GM23338 (cell line): ENCODE results near the gene LCP2. TPM values are rescaled to one million over a fixed set of nuclear protein-coding genes. Genes with fewer than 3 reads are reported as not detected.
A peak's percentile ranks its signal among the peaks of the same experiment; 100 is the strongest.

Experiments
- ATAC-seq: fragments of 200-7000 bp; cut with Tn5 transposase; 3 replicates; pipeline ENCODE4 v1.9.1; 2020
- DNase-seq: peaks from one replicate; pipeline ENCODE4 v3.0.0-alpha.2; 2015; ENCODE audit warnings: low spot score
- H2AFZ ChIP-seq: fragments of 200-600 bp; sonication (generic); 2 replicates; pipeline ENCODE4 v1.8.0; 2016; ENCODE audit warnings: antibody characterized with exemption, mild to moderate bottlenecking, moderate library complexity
- H3F3A ChIP-seq: fragments of 200-600 bp; sonication (generic); replicated peaks from 2 replicates; pipeline ENCODE4 v1.8.0; 2017; ENCODE audit warnings: antibody characterized with exemption, mixed run types, low read depth
- H3K27ac ChIP-seq: fragments of 200-600 bp; sonication (generic); 2 replicates; pipeline ENCODE4 v1.6.1; 2016; ENCODE audit warnings: low read depth
- H3K27me3 ChIP-seq: fragments of 200-600 bp; sonication (generic); 2 replicates; pipeline ENCODE4 v1.8.0; 2016; ENCODE audit warnings: mild to moderate bottlenecking, mixed run types, moderate library complexity; ENCODE audit not compliant: insufficient read depth
- H3K36me3 ChIP-seq: fragments of 200-600 bp; sonication (generic); 2 replicates; pipeline ENCODE4 v1.8.0; 2016; ENCODE audit warnings: mild to moderate bottlenecking; ENCODE audit not compliant: insufficient read depth
- H3K4me1 ChIP-seq: fragments of 200-600 bp; sonication (generic); 2 replicates; pipeline ENCODE4 v1.8.0; 2016; ENCODE audit warnings: mild to moderate bottlenecking, moderate library complexity; ENCODE audit not compliant: insufficient read depth
- H3K4me2 ChIP-seq: fragments of 200-600 bp; sonication (generic); 2 replicates; pipeline ENCODE4 v1.7.1; 2017; ENCODE audit warnings: mixed run types
- H3K4me3 ChIP-seq: fragments of 200-600 bp; sonication (generic); 2 replicates; pipeline ENCODE4 v1.6.1; 2016; ENCODE audit warnings: mixed run types
- H3K79me2 ChIP-seq: fragments of 200-600 bp; sonication (generic); replicated peaks from 2 replicates; pipeline ENCODE4 v1.8.0; 2017; ENCODE audit warnings: mild to moderate bottlenecking; ENCODE audit not compliant: insufficient read depth
- H3K9me2 ChIP-seq: fragments of 200-600 bp; sonication (generic); 2 replicates; pipeline ENCODE4 v1.8.0; 2017; ENCODE audit not compliant: insufficient read depth
- H4K20me1 ChIP-seq: fragments of 200-600 bp; sonication (generic); replicated peaks from 2 replicates; pipeline ENCODE4 v1.8.0; 2017; ENCODE audit warnings: mild to moderate bottlenecking; ENCODE audit not compliant: insufficient read depth
- H3K27ac Mint-ChIP-seq: 2 replicates; pipeline ENCODE4 v1.8.0; 2020; ENCODE audit warnings: inconsistent platforms, mild to moderate bottlenecking, moderate library complexity, mixed read lengths
- H3K27me3 Mint-ChIP-seq: 3 replicates; pipeline ENCODE4 v1.8.0; 2022; ENCODE audit warnings: low read depth, mild to moderate bottlenecking, moderate library complexity, mixed read lengths, inconsistent platforms; ENCODE audit not compliant: insufficient read depth, poor library complexity
- H3K36me3 Mint-ChIP-seq: 3 replicates; pipeline ENCODE4 v1.8.0; 2021; ENCODE audit warnings: low read depth, mild to moderate bottlenecking, inconsistent platforms, moderate library complexity, mixed read lengths
- H3K4me1 Mint-ChIP-seq: 3 replicates; pipeline ENCODE4 v1.8.0; 2020; ENCODE audit warnings: mild to moderate bottlenecking, inconsistent platforms, mixed read lengths
- H3K4me3 Mint-ChIP-seq: 3 replicates; pipeline ENCODE4 v1.8.0; 2021; ENCODE audit warnings: moderate library complexity, mild to moderate bottlenecking, inconsistent platforms, mixed read lengths
- H3K9me3 Mint-ChIP-seq: 3 replicates; pipeline ENCODE4 v1.8.0; 2020; ENCODE audit warnings: moderate library complexity, mild to moderate bottlenecking, inconsistent platforms, mixed read lengths
- CTCF ChIP-seq, 2 experiments: fragments of 200-600 bp in 1 of 2; sonication (generic) in 1 of 2; conservative IDR thresholded peaks; 2 replicates each; pipeline versions ENCODE4 v1.5.1 to v1.6.1; 2016 to 2017; ENCODE audit warnings: antibody characterized with exemption in 2 of 2, low read depth in 2 of 2, mild to moderate bottlenecking in 2 of 2, moderate library complexity in 1 of 2
- NANOG ChIP-seq: IDR thresholded peaks from 2 replicates; pipeline ENCODE4 v1.6.1; 2016; ENCODE audit warnings: antibody characterized with exemption, borderline replicate concordance
- POLR2AphosphoS5 ChIP-seq: IDR thresholded peaks from 2 replicates; pipeline ENCODE4 v1.6.1; 2016; ENCODE audit warnings: antibody characterized with exemption, low read depth
- ZNF114 ChIP-seq: fragments of 250-450 bp; sonication (Bioruptor Pico); IDR thresholded peaks from 2 replicates; pipeline ENCODE4 v1.5.0; 2020; ENCODE audit warnings: mild to moderate bottlenecking, moderate library complexity
- polyA plus RNA-seq: library from polyadenylated mRNA; unstranded; fragments of >200 nt; fragmentation: Nextera tagmentation; extraction: Ambion mirVana; gene quantifications from 2 replicates; pipeline ENCODE4 v1.2.1, GENCODE V29; 2016
- total RNA-seq: library from RNA; depleted of rRNA; stranded (reverse); fragments of >200 nt; shearing (Covaris generic); gene quantifications from 2 replicates; pipeline ENCODE4 v1.2.3, GENCODE V29; 2014
- TF ChIP-seq, protein P1 (sequence below): IDR thresholded peaks from one replicate; pipeline ENCODE4 v1.6.1; 2018; ENCODE audit warnings: antibody characterized with exemption; ENCODE audit not compliant: unreplicated experiment

Gene LCP2
- total and polyA plus RNA-seq, 2 experiments from 2014 or later = 0.26 to 0.38 TPM

DNA sequence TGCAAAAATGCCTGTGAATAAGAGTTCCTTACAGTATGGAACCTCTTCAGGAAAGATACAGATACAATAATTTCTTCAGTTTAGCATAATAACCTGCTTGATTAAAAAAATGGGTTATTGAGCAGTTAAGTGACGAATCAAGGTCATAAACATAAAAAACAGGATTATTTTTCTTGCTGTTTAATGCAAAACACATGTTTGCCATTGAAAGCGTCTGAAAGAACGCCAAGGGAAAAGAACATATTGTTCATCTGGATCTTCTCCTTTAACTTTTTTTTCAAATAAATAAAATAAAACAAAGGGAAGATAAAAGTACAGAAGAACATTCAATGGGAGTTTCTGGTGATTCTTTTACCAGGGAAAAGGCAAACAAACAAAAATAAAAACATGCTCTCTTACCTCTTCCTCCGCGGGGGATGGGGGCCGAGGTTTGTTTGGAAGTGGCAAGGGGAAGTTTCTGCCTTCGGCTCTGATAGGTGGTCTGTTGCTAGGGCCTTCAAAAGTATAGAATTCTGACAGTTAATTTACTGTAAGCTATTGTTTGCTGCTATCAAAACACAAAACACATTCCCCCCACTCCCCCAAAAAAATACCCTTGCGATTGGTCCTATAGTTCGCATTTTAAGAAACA lies 44.7 kb downstream of the LCP2 start:
- H3K4me1 Mint-ChIP-seq = peaks cover 70% of the 10 kb centered on the region
- no peak for TF ChIP-seq POLR2AphosphoS5
- no peak for TF ChIP-seq ZNF114
- no peaks in the 10 kb centered on the region for H3K36me3 Mint-ChIP-seq
- peaks cover 5% of the 10 kb centered on the region for H3K27me3 Mint-ChIP-seq
- Histone ChIP-seq H3K4me2 (peak overlapping the region; percentile 63), H3K36me3 (no peaks in the 10 kb centered on the region), H2AFZ (no peak overlapping the region), H3K4me3 (peak overlapping the region; percentile 28), H3F3A (no peaks in the 10 kb centered on the region), H4K20me1 (no peaks in the 10 kb centered on the region), H3K79me2 (no peaks in the 10 kb centered on the region), H3K27ac (peak overlapping the region; percentile 67), H3K4me1 (peaks cover 54% of the 10 kb centered on the region), H3K9me2 (peaks cover 2% of the 10 kb centered on the region; the same call in 1 of the 2 replicates), H3K27me3 (no peaks in the 10 kb centered on the region)
- H3K4me3 Mint-ChIP-seq = peak overlapping the region; percentile 24; the same call in 1 of the 3 replicates
- H3K27ac Mint-ChIP-seq = peak overlapping the region; percentile 9; the same call in 1 of the 2 replicates
- H3K9me3 Mint-ChIP-seq = no peaks in the 10 kb centered on the region
- peak; percentile 36 for DNase-seq
- peak; percentile 44; the same call in 2 of the 3 replicates for ATAC-seq

DNA sequence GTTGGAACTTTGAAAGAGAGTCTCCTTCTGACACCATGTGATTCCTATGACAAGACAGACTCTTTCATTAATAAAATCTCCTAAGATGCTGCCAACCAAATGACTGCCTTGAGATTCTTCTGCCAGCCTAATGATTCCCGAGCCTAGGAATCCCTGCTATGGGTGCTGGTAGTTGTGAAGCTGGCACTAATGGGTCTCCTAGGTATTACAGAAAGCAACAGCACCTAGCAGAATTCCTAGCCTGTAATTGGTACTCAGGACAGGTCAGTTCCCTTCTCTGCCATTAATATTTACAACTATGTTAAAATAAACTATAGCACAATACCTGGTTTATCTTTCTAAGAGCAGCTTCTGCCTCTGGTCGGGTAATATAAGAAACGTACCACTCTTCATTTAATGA lies 45.5 kb downstream of the LCP2 start:
- peak overlapping the region; percentile 42; the same call in 1 of the 2 replicates for H3K27ac Mint-ChIP-seq
- H3F3A ChIP-seq = no peaks in the 10 kb centered on the region
- no peaks in the 10 kb centered on the region for H3K9me3 Mint-ChIP-seq
- H3K4me2 ChIP-seq = peak overlapping the region; percentile 63
- peak overlapping the region; percentile 28; the same call in 1 of the 2 replicates for H3K4me3 ChIP-seq
- H4K20me1 ChIP-seq = no peaks in the 10 kb centered on the region
- no peaks in the 10 kb centered on the region for H3K79me2 ChIP-seq
- TF ChIP-seq NANOG (no peak), ZNF114 (no peak)
- peaks cover 65% of the 10 kb centered on the region for H3K4me1 Mint-ChIP-seq
- H3K27me3 Mint-ChIP-seq = peaks cover 2% of the 10 kb centered on the region
- no peaks in the 10 kb centered on the region for H3K36me3 Mint-ChIP-seq
- H3K4me3 Mint-ChIP-seq = 0 out of 3 replicates have a peak overlapping the region, but pooled peaks have one; percentile 19
- H3K27ac ChIP-seq = peak overlapping the region; percentile 67; the same call in 1 of the 2 replicates
- DNase-seq = no peak
- H2AFZ ChIP-seq = no peak overlapping the region
- no peaks in the 10 kb centered on the region for H3K36me3 ChIP-seq
- H3K27me3 ChIP-seq = no peaks in the 10 kb centered on the region
- ATAC-seq = peak; percentile 62; the same call in 2 of the 3 replicates
- peaks cover 54% of the 10 kb centered on the region for H3K4me1 ChIP-seq
- peaks cover 3% of the 10 kb centered on the region; the same call in 1 of the 2 replicates for H3K9me2 ChIP-seq

DNA sequence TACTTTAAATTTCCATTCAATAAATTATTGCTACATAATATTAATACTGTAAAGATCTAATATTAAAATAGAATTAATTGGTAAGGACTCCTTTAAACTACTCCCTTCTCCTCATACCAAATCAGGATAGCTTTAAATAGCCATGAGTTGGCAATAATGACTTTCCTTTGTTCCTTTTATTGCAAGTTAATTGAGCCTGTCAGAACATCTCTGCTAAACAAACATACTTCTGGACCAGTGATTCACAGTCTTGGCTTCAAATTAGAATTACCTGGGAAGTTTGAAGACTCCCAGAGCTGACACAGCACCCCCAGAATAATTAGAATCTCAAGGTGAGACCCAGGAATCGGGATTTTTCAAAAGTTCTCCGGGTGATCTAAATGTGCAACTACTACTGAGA lies 46.1 kb downstream of the LCP2 start:
- H2AFZ ChIP-seq = no peak overlapping the region
- no peaks in the 10 kb centered on the region for H3F3A ChIP-seq
- no peaks in the 10 kb centered on the region for H4K20me1 ChIP-seq
- H3K4me2 ChIP-seq = peak overlapping the region; percentile 63
- H3K4me1 Mint-ChIP-seq = peaks cover 59% of the 10 kb centered on the region
- peaks cover 9% of the 10 kb centered on the region; the same call in 1 of the 2 replicates for H3K9me2 ChIP-seq
- H3K4me3 ChIP-seq = no peak overlapping the region
- peaks cover 2% of the 10 kb centered on the region; the same call in 1 of the 3 replicates for H3K9me3 Mint-ChIP-seq
- H3K4me3 Mint-ChIP-seq = no peak overlapping the region
- peaks cover 2% of the 10 kb centered on the region; the same call in 2 of the 3 replicates for H3K36me3 Mint-ChIP-seq
- H3K27me3 Mint-ChIP-seq = no peaks in the 10 kb centered on the region
- no peak overlapping the region for H3K27ac ChIP-seq
- H3K27ac Mint-ChIP-seq = peak overlapping the region; percentile 42
- ATAC-seq (no peak), DNase-seq (no peak)
- TF ChIP-seq NANOG = peak; percentile 15; the same call in 1 of the 2 replicates
- TF ChIP-seq CTCF (conservative IDR thresholded peaks at IDR 0.05; ENCODE audit: low read depth in 2 of 2) = no peak
- TF ChIP-seq, protein P1, sequence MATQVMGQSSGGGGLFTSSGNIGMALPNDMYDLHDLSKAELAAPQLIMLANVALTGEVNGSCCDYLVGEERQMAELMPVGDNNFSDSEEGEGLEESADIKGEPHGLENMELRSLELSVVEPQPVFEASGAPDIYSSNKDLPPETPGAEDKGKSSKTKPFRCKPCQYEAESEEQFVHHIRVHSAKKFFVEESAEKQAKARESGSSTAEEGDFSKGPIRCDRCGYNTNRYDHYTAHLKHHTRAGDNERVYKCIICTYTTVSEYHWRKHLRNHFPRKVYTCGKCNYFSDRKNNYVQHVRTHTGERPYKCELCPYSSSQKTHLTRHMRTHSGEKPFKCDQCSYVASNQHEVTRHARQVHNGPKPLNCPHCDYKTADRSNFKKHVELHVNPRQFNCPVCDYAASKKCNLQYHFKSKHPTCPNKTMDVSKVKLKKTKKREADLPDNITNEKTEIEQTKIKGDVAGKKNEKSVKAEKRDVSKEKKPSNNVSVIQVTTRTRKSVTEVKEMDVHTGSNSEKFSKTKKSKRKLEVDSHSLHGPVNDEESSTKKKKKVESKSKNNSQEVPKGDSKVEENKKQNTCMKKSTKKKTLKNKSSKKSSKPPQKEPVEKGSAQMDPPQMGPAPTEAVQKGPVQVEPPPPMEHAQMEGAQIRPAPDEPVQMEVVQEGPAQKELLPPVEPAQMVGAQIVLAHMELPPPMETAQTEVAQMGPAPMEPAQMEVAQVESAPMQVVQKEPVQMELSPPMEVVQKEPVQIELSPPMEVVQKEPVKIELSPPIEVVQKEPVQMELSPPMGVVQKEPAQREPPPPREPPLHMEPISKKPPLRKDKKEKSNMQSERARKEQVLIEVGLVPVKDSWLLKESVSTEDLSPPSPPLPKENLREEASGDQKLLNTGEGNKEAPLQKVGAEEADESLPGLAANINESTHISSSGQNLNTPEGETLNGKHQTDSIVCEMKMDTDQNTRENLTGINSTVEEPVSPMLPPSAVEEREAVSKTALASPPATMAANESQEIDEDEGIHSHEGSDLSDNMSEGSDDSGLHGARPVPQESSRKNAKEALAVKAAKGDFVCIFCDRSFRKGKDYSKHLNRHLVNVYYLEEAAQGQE = no peak
- no peaks in the 10 kb centered on the region for H3K79me2 ChIP-seq
- peaks cover 54% of the 10 kb centered on the region for H3K4me1 ChIP-seq
- H3K27me3 ChIP-seq = no peaks in the 10 kb centered on the region
- H3K36me3 ChIP-seq = no peaks in the 10 kb centered on the region
